ENCODE results near the gene VAPA.
A peak's percentile ranks its signal among the peaks of the same experiment; 100 is the strongest.
"Not testable (repeated sequence)": the region's sequence is repeated elsewhere in the genome, so short reads cannot be mapped to it uniquely, and the experiment has no call there.

Gene VAPA

GRCh38 chr18:9894454-9895068, 19.3 kb upstream of the VAPA start:
- ChIA-PET CTCF (no interaction called here), POLR2A (no interaction called here)
- DNase-seq (ENCODE audit: extremely low spot score) = no peak
- TF ChIP-seq SUZ12 (IDR thresholded peaks at IDR 0.05) = no peak
- no peak for TF ChIP-seq BHLHE40 (IDR thresholded peaks at IDR 0.05; ENCODE audit: borderline replicate concordance)
- TF ChIP-seq ELF4 (IDR thresholded peaks at IDR 0.05) = no peak
- no peak for TF ChIP-seq L3MBTL2 (conservative IDR thresholded peaks at IDR 0.05)
- no peak for TF ChIP-seq TARDBP (IDR thresholded peaks at IDR 0.05)
- TF ChIP-seq FOXM1 (IDR thresholded peaks at IDR 0.05; ENCODE audit: borderline replicate concordance) = no peak
- TF ChIP-seq PKNOX1 (IDR thresholded peaks at IDR 0.05) = no peak
- TF ChIP-seq SP1 (IDR thresholded peaks at IDR 0.05) = no peak
- no peak for TF ChIP-seq LEF1 (IDR thresholded peaks at IDR 0.05; ENCODE audit: borderline replicate concordance)
- TF ChIP-seq HDGF (IDR thresholded peaks at IDR 0.05; ENCODE audit: borderline replicate concordance) = no peak
- no peak for TF ChIP-seq NFRKB (IDR thresholded peaks at IDR 0.05)
- TF ChIP-seq ZNF384 (IDR thresholded peaks at IDR 0.05) = no peak
- no peak for TF ChIP-seq FOXK2 (IDR thresholded peaks at IDR 0.05)
- no peak for TF ChIP-seq CTBP1 (IDR thresholded peaks at IDR 0.05; ENCODE audit: borderline replicate concordance)
- TF ChIP-seq ARNT (IDR thresholded peaks at IDR 0.05) = no peak
- no peak for TF ChIP-seq FOXA1 (IDR thresholded peaks at IDR 0.05)

GRCh38 chr18:9897129-9897528, 16.7 kb upstream of the VAPA start:
- POLR2A ChIA-PET = interaction anchor here (0.8 kb wide), 1 partner anchor 17 kb away, joined by 3 read pairs; the partner anchor contains the start of gene VAPA
- CTCF ChIA-PET = no interaction called here
- TF ChIP-seq ARNT (IDR thresholded peaks at IDR 0.05) (no peak), PKNOX1 (IDR thresholded peaks at IDR 0.05) (0 out of 2 replicates have a peak, but pooled peaks have one; percentile 45)
- DNase-seq (ENCODE audit: extremely low spot score) = no peak

- DNase-seq (ENCODE audit: extremely low spot score); CTCF ChIA-PET; POLR2A ChIA-PET: not testable (repeated sequence)
Observed at GRCh38 chr18:9897787-9898291, 16.0 kb upstream of the VAPA start.

- ChIA-PET CTCF (no interaction called here), POLR2A (no interaction called here)
- DNase-seq (ENCODE audit: extremely low spot score) = no peak
- TF ChIP-seq SP1 (IDR thresholded peaks at IDR 0.05) (no peak), HDGF (IDR thresholded peaks at IDR 0.05; ENCODE audit: borderline replicate concordance) (no peak), FOXK2 (IDR thresholded peaks at IDR 0.05) (no peak), FOXA1 (IDR thresholded peaks at IDR 0.05) (no peak), LEF1 (IDR thresholded peaks at IDR 0.05; ENCODE audit: borderline replicate concordance) (no peak), ELF4 (IDR thresholded peaks at IDR 0.05) (no peak), L3MBTL2 (conservative IDR thresholded peaks at IDR 0.05) (no peak), PKNOX1 (IDR thresholded peaks at IDR 0.05) (no peak)
Observed at GRCh38 chr18:9898792-9899549, 14.8 kb upstream of the VAPA start.

- POLR2A ChIA-PET; DNase-seq (ENCODE audit: extremely low spot score); CTCF ChIA-PET: not testable (repeated sequence)
Observed at GRCh38 chr18:9899550-9899930, 14.3 kb upstream of the VAPA start.

- CTCF ChIA-PET = no interaction called here
- POLR2A ChIA-PET = interaction anchor here (1.0 kb wide), 1 partner anchor 13 kb away, joined by 3 read pairs; the partner anchor contains the start of gene VAPA
- TF ChIP-seq BHLHE40 (IDR thresholded peaks at IDR 0.05; ENCODE audit: borderline replicate concordance) = no peak
- no peak for TF ChIP-seq FOXA1 (IDR thresholded peaks at IDR 0.05)
- TF ChIP-seq CTBP1 (IDR thresholded peaks at IDR 0.05; ENCODE audit: borderline replicate concordance) = no peak
- TF ChIP-seq HDGF (IDR thresholded peaks at IDR 0.05; ENCODE audit: borderline replicate concordance) = no peak
- no peak for TF ChIP-seq SP1 (IDR thresholded peaks at IDR 0.05)
- no peak for TF ChIP-seq TARDBP (IDR thresholded peaks at IDR 0.05)
- no peak for TF ChIP-seq L3MBTL2 (conservative IDR thresholded peaks at IDR 0.05)
- no peak for TF ChIP-seq ELF4 (IDR thresholded peaks at IDR 0.05)
- no peak for TF ChIP-seq SUZ12 (IDR thresholded peaks at IDR 0.05)
- no peak for TF ChIP-seq FOXM1 (IDR thresholded peaks at IDR 0.05; ENCODE audit: borderline replicate concordance)
- TF ChIP-seq NFRKB (IDR thresholded peaks at IDR 0.05) = no peak
- no peak for TF ChIP-seq LEF1 (IDR thresholded peaks at IDR 0.05; ENCODE audit: borderline replicate concordance)
- no peak for TF ChIP-seq ZNF384 (IDR thresholded peaks at IDR 0.05)
- TF ChIP-seq FOXK2 (IDR thresholded peaks at IDR 0.05) = no peak
Observed at GRCh38 chr18:9900699-9901098, 13.1 kb upstream of the VAPA start.

GRCh38 chr18:9901377-9901776, 12.4 kb upstream of the VAPA start:
- DNase-seq (ENCODE audit: extremely low spot score) = no peak
- ChIA-PET CTCF (no interaction called here), POLR2A (interaction anchor here (1.0 kb wide), 1 partner anchor 12 kb away, joined by 3 read pairs; the partner anchor contains the start of gene VAPA)
- TF ChIP-seq ELF4 (IDR thresholded peaks at IDR 0.05) (no peak), SUZ12 (IDR thresholded peaks at IDR 0.05) (no peak), HDGF (IDR thresholded peaks at IDR 0.05; ENCODE audit: borderline replicate concordance) (no peak), CTBP1 (IDR thresholded peaks at IDR 0.05; ENCODE audit: borderline replicate concordance) (no peak), LEF1 (IDR thresholded peaks at IDR 0.05; ENCODE audit: borderline replicate concordance) (no peak), ARNT (IDR thresholded peaks at IDR 0.05) (no peak), NFRKB (IDR thresholded peaks at IDR 0.05) (no peak)

More at GRCh38 chr18:9900699-9901098, 13.1 kb upstream of the VAPA start:
- DNase-seq (ENCODE audit: extremely low spot score) = no peak

- DNase-seq (ENCODE audit: extremely low spot score); CTCF ChIA-PET; POLR2A ChIA-PET: not testable (repeated sequence)
Observed at GRCh38 chr18:9902264-9902663, 11.6 kb upstream of the VAPA start.

All from HEK293T (cell line).